Liver (tissue), 9 donors: Measurements from ENCODE around the gene CTNNA2. TPM values are rescaled to one million over a fixed set of nuclear protein-coding genes. Genes with fewer than 3 reads are reported as not detected.

Experiments used
- DNase-seq: peaks from one replicate; pipeline ENCODE4 v3.0.0-alpha.2; 2017; ENCODE audit warnings: low spot score
- H3K27ac ChIP-seq, 2 donors: one replicate each; pipeline ENCODE4 v1.7.0; 2013; ENCODE audit warnings: inconsistent platforms in 2 of 2, low read length in 2 of 2, control low read depth in 1 of 2, low read depth in 1 of 2, mild to moderate bottlenecking in 1 of 2
- H3K27me3 ChIP-seq, 4 donors: one replicate each; pipeline versions ENCODE4 v1.6.1 to v1.7.0; 2013; ENCODE audit warnings: low read length in 3 of 4, inconsistent platforms in 1 of 4, mild to moderate bottlenecking in 1 of 4, moderate library complexity in 1 of 4; ENCODE audit not compliant: control insufficient read depth in 4 of 4, insufficient read depth in 4 of 4
- H3K36me3 ChIP-seq, 4 donors: one replicate each; pipeline versions ENCODE4 v1.6.1 to v1.7.0; 2013; ENCODE audit warnings: low read length in 3 of 4, mild to moderate bottlenecking in 3 of 4, low read depth in 1 of 4, moderate library complexity in 1 of 4; ENCODE audit not compliant: control insufficient read depth in 4 of 4, insufficient read depth in 3 of 4
- H3K4me1 ChIP-seq, 4 donors: one replicate each; pipeline versions ENCODE4 v1.6.1 to v1.7.0; 2013; ENCODE audit warnings: low read length in 3 of 4, mild to moderate bottlenecking in 3 of 4, moderate library complexity in 1 of 4; ENCODE audit not compliant: control insufficient read depth in 4 of 4, insufficient read depth in 4 of 4
- H3K4me3 ChIP-seq, 3 donors: one replicate each; pipeline versions ENCODE4 v1.6.1 to v1.7.0; 2013; ENCODE audit warnings: low read length in 3 of 3, control low read depth in 1 of 3, low read depth in 1 of 3, mild to moderate bottlenecking in 1 of 3
- H3K9ac ChIP-seq, 2 donors: one replicate each; pipeline ENCODE4 v1.7.0; 2013; ENCODE audit warnings: low read length in 2 of 2, mild to moderate bottlenecking in 2 of 2, moderate library complexity in 2 of 2, control low read depth in 1 of 2, low read depth in 1 of 2
- H3K9me3 ChIP-seq, 4 donors: one replicate each; pipeline versions ENCODE4 v1.6.1 to v1.7.0; 2013; ENCODE audit warnings: low read length in 3 of 4; ENCODE audit not compliant: control insufficient read depth in 4 of 4
- ATF3 ChIP-seq: IDR thresholded peaks from 2 replicates; pipeline ENCODE4 v1.6.1; 2016; ENCODE audit warnings: antibody characterized with exemption
- CTCF ChIP-seq: fragments of 150-350 bp; IDR thresholded peaks from 2 replicates; pipeline ENCODE4 v1.5.1; 2017; ENCODE audit warnings: improper control_type of control experiment, low read depth, low read length; ENCODE audit not compliant: missing input control
- EGR1 ChIP-seq, 2 donors: IDR thresholded peaks; 2 replicates each; pipeline ENCODE4 v1.6.1; 2016 to 2018; ENCODE audit warnings: antibody characterized with exemption in 2 of 2, low read depth in 2 of 2
- FOXA1 ChIP-seq: IDR thresholded peaks from 2 replicates; pipeline ENCODE4 v1.6.1; 2016; ENCODE audit warnings: antibody characterized with exemption
- FOXA2 ChIP-seq: IDR thresholded peaks from 2 replicates; pipeline ENCODE4 v1.6.1; 2016; ENCODE audit warnings: antibody characterized with exemption
- GABPA ChIP-seq, 2 donors: IDR thresholded peaks in 1 of 2; conservative IDR thresholded peaks in 1 of 2; 2 replicates each; pipeline ENCODE4 v1.6.1; 2016; ENCODE audit warnings: antibody characterized with exemption in 2 of 2, mild to moderate bottlenecking in 1 of 2, moderate library complexity in 1 of 2
- HNF4A ChIP-seq, 2 donors: conservative IDR thresholded peaks; 2 replicates each; pipeline ENCODE4 v1.6.1; 2016; ENCODE audit warnings: antibody characterized with exemption in 2 of 2, mild to moderate bottlenecking in 2 of 2
- HNF4G ChIP-seq: IDR thresholded peaks from 2 replicates; pipeline ENCODE4 v1.6.1; 2016; ENCODE audit warnings: antibody characterized with exemption
- JUND ChIP-seq, 2 donors: IDR thresholded peaks; 2 replicates each; pipeline ENCODE4 v1.6.1; 2016; ENCODE audit warnings: antibody characterized with exemption in 2 of 2
- MAX ChIP-seq: IDR thresholded peaks from 2 replicates; pipeline ENCODE4 v1.6.1; 2016; ENCODE audit warnings: antibody characterized with exemption
- NR2F2 ChIP-seq: IDR thresholded peaks from 2 replicates; pipeline ENCODE4 v1.6.1; 2016; ENCODE audit warnings: antibody characterized with exemption
- RAD21 ChIP-seq, 2 donors: IDR thresholded peaks; 2 replicates each; pipeline ENCODE4 v1.6.1; 2016; ENCODE audit warnings: antibody characterized with exemption in 2 of 2, mild to moderate bottlenecking in 2 of 2
- REST ChIP-seq: IDR thresholded peaks from 2 replicates; pipeline ENCODE4 v1.6.1; 2016; ENCODE audit warnings: antibody characterized with exemption, mild to moderate bottlenecking
- RXRA ChIP-seq, 2 donors: IDR thresholded peaks; 2 replicates each; pipeline ENCODE4 v1.6.1; 2017 to 2018; ENCODE audit warnings: antibody characterized with exemption in 2 of 2, mild to moderate bottlenecking in 1 of 2
- SP1 ChIP-seq: IDR thresholded peaks from 2 replicates; pipeline ENCODE4 v1.6.1; 2018; ENCODE audit warnings: antibody characterized with exemption, mild to moderate bottlenecking
- TAF1 ChIP-seq: conservative IDR thresholded peaks from 2 replicates; pipeline ENCODE4 v1.6.1; 2016; ENCODE audit warnings: antibody characterized with exemption, mild to moderate bottlenecking
- YY1 ChIP-seq: IDR thresholded peaks from 2 replicates; pipeline ENCODE4 v1.6.1; 2016; ENCODE audit warnings: antibody characterized with exemption, mild to moderate bottlenecking
- ZBTB33 ChIP-seq: IDR thresholded peaks from 2 replicates; pipeline ENCODE4 v1.6.1; 2016; ENCODE audit warnings: antibody characterized with exemption
- WGBS: extraction: QIAGEN DNeasy Blood & Tissue Kit; methylation state at CpG from one replicate; pipeline ENCODE4 v1.1.7; 2013; 5-methylcytosine and 5-hydroxymethylcytosine counted together
- polyA plus RNA-seq, 2 donors: library from polyadenylated mRNA; stranded (reverse) in 1 of 2; unstranded in 1 of 2; fragments of 200-250 nt in 1 of 2; fragments of >200 nt in 1 of 2; fragmentation: Nextera tagmentation in 1 of 2; extraction: Ambion mirVana in 1 of 2; gene quantifications; one replicate each; pipeline versions ENCODE4 v1.2.1 to v1.2.3, GENCODE V29; 2013 to 2015
- total RNA-seq, 2 donors: library from RNA; depleted of rRNA; stranded (reverse); fragments of >200 nt; gene quantifications; one replicate each; pipeline ENCODE4 v1.2.3, GENCODE V29; 2014
- donor health status: healthy.
- donor health status: healthy.
- donor health status: healthy.
- donor health status: healthy.
- donor health status: healthy.

CTNNA2 gene
- total and polyA plus RNA-seq, 4 donors = 0.05 TPM; not detected in 3

- TF ChIP-seq NR2F2 = no peak
- TF ChIP-seq JUND (IDR thresholded peaks at IDR 0.05) = no peak
Observed at GRCh38 chr2:80473069-80473468, 960.2 kb downstream of the CTNNA2 start (continued).

GRCh38 chr2:80473796-80474195, 960.9 kb downstream of the CTNNA2 start:
- H3K9me3 ChIP-seq = no peaks in the 10 kb centered on the region
- H3K36me3 ChIP-seq = no peaks in the 10 kb centered on the region
- no peak for DNase-seq
- no peaks in the 10 kb centered on the region for H3K4me1 ChIP-seq
- H3K27ac ChIP-seq = no peak overlapping the region
- H3K9ac ChIP-seq = no peak overlapping the region
- TF ChIP-seq RAD21 (IDR thresholded peaks at IDR 0.05) (no peak), EGR1 (IDR thresholded peaks at IDR 0.05; ENCODE audit: low read depth in 2 of 2) (no peak), ATF3 (no peak), ZBTB33 (no peak), CTCF (no peak), JUND (IDR thresholded peaks at IDR 0.05) (no peak), GABPA (IDR thresholded peaks at IDR 0.05 in 1 of 2, conservative IDR thresholded peaks at IDR 0.05 in 1 of 2) (no peak), FOXA2 (no peak), FOXA1 (no peak), HNF4G (no peak), RXRA (IDR thresholded peaks at IDR 0.05) (no peak), SP1 (no peak), TAF1 (no peak), MAX (no peak)
- no peak overlapping the region for H3K4me3 ChIP-seq
- H3K27me3 ChIP-seq = no peaks in the 10 kb centered on the region
- 69% methylated on average over 1 of the region's 1 CpG for WGBS

- Histone ChIP-seq H3K36me3 (no peaks in the 10 kb centered on the region), H3K4me1 (no peaks in the 10 kb centered on the region), H3K9me3 (no peaks in the 10 kb centered on the region), H3K4me3 (no peak overlapping the region), H3K27ac (no peak overlapping the region), H3K9ac (no peak overlapping the region), H3K27me3 (no peaks in the 10 kb centered on the region)
- TF ChIP-seq GABPA (IDR thresholded peaks at IDR 0.05 in 1 of 2, conservative IDR thresholded peaks at IDR 0.05 in 1 of 2) (no peak), JUND (IDR thresholded peaks at IDR 0.05) (no peak), NR2F2 (no peak), ATF3 (no peak), REST (no peak), HNF4A (conservative IDR thresholded peaks at IDR 0.05) (no peak), TAF1 (no peak), RXRA (IDR thresholded peaks at IDR 0.05) (no peak), SP1 (no peak), FOXA1 (no peak), EGR1 (IDR thresholded peaks at IDR 0.05; ENCODE audit: low read depth in 2 of 2) (no peak), RAD21 (IDR thresholded peaks at IDR 0.05) (no peak), ZBTB33 (no peak), YY1 (no peak)
- WGBS = 66% methylated on average over 3 of the region's 3 CpGs
- no peak for DNase-seq
Observed at GRCh38 chr2:80475970-80476369, 963.1 kb downstream of the CTNNA2 start.
